ENCODE data around the gene PUSL1.

PUSL1 gene

DNA sequence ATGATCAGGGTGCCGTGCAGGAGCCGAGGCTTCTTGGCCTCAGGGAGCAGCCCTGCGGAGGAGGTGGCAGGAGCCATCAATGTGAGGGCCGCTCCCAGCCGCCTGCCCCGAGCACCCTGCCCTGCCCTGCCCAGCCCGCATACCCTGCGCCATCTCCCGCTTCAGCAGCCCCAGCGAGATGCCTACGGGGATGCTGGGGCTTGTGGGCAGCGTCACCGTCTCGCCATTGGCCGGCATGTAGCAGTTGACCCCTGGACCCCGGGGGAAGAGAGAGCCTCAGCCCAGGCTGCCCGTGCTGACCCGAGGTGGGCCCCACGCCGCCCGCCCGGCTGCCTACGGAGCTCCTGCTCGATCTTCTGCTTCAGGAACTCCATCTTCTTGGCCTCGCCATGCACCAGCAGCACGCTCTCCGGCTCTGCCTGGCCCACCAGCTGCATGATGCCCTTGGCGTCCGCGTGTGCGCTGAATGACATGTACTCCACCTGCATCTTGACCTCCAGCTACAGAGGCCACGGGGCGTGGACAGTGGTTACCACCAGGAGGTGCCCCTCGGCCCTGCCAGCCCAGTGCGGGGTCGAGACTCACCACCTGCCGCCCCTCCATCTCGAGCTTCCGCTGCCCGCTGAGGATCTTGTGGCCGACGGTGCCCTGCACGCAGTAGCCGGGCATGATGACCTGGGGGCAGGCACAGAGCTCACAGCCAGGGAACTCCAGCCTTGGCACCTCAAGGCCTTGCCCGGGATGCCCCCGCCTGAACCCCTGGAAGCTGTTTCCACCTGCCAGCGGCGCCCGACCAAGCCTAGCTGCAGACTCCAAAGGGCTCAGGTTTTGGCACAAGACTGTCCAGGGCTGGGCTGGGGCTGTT is 4.3 kb downstream of the PUSL1 start:
- no peak for TF ChIP-seq SIN3A (IDR thresholded peaks at IDR 0.05; ENCODE audit: borderline replicate concordance, insufficient read depth, low read length)
- no peak for TF ChIP-seq TAF1 (IDR thresholded peaks at IDR 0.05; ENCODE audit: borderline replicate concordance, insufficient read depth, low read length)
- no peak for TF ChIP-seq FOXP2 (optimal IDR thresholded peaks at IDR 0.05; ENCODE audit: borderline replicate concordance, extremely low read depth, extremely low read length, insufficient read depth)
- no peak; the same call in 1 of the 2 replicates for TF ChIP-seq POLR2AphosphoS5 (IDR thresholded peaks at IDR 0.05; ENCODE audit: low read depth, low read length)
- TF ChIP-seq REST (IDR thresholded peaks at IDR 0.05; ENCODE audit: insufficient read depth in 1 of 2, low read depth in 2 of 2, low read length in 2 of 2), result no peak

- TF ChIP-seq SIN3A (IDR thresholded peaks at IDR 0.05; ENCODE audit: borderline replicate concordance, insufficient read depth, low read length) (no peak), POLR2AphosphoS5 (IDR thresholded peaks at IDR 0.05; ENCODE audit: low read depth, low read length) (0 out of 2 replicates have a peak, but pooled peaks have one; percentile 10)
These were observed 5.3 kb downstream of the PUSL1 start for GRCh38 chr1:1313500-1314236.

DNA sequence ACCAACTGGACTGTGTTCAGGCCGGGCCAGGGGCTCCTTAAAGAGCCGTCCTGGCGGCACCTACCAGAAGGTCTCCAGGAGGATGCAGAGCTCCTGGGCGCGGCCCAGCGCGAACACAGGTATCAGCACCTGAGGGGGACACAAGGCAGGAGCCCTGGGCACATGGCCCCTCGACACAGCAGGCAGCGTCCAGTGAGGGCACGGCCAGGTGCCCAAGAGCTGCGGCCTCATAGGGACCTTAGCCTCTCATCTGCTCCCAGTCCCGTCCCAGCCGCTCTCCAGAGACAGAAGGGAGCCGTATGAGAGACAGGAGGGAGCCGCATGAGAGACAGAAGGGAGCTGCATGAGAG is 5.8 kb downstream of the PUSL1 start:
- TF ChIP-seq SIN3A (IDR thresholded peaks at IDR 0.05; ENCODE audit: borderline replicate concordance, insufficient read depth, low read length) (no peak), POLR2AphosphoS5 (IDR thresholded peaks at IDR 0.05; ENCODE audit: low read depth, low read length) (no peak), TAF1 (IDR thresholded peaks at IDR 0.05; ENCODE audit: borderline replicate concordance, insufficient read depth, low read length) (no peak), REST (IDR thresholded peaks at IDR 0.05; ENCODE audit: insufficient read depth in 1 of 2, low read depth in 2 of 2, low read length in 2 of 2) (no peak), FOXP2 (optimal IDR thresholded peaks at IDR 0.05; ENCODE audit: borderline replicate concordance, extremely low read depth, extremely low read length, insufficient read depth) (no peak)

GRCh38 chr1:1314678-1315335 is 6.4 kb downstream of the PUSL1 start:
- no peak for TF ChIP-seq FOXP2 (optimal IDR thresholded peaks at IDR 0.05; ENCODE audit: borderline replicate concordance, extremely low read depth, extremely low read length, insufficient read depth)
- TF ChIP-seq SIN3A (IDR thresholded peaks at IDR 0.05; ENCODE audit: borderline replicate concordance, insufficient read depth, low read length), result no peak
- TF ChIP-seq POLR2AphosphoS5 (IDR thresholded peaks at IDR 0.05; ENCODE audit: low read depth, low read length), result no peak
- no peak for TF ChIP-seq TAF1 (IDR thresholded peaks at IDR 0.05; ENCODE audit: borderline replicate concordance, insufficient read depth, low read length)
- no peak for TF ChIP-seq REST (IDR thresholded peaks at IDR 0.05; ENCODE audit: insufficient read depth in 1 of 2, low read depth in 2 of 2, low read length in 2 of 2)

DNA sequence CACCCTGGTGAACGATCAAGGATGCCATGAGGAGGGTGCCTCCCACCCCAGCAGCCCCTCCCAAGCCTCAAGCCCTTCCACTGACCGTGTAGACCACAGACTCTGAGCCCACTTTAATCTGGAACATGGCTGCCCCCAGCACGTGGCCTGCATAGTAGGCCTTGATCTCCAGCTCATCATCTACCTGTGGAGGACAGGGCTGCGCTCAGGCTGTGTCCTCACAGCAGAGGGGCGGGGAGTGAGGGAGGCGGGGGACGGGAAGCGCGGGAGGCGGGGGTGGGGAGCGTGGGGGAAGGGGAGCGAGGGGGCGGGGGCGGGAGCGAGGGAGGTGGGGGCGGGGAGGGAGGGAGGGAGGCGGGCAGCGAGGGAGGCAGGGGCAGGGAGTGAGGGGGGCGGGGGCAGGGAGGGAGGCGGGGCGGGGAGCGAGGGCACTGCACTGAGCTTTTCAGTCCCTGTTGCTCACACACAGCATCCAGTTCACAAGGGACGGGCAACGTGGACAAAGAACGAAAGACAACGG is 7.1 kb downstream of the PUSL1 start:
- no peak for TF ChIP-seq REST (IDR thresholded peaks at IDR 0.05; ENCODE audit: insufficient read depth in 1 of 2, low read depth in 2 of 2, low read length in 2 of 2)
- no peak for TF ChIP-seq SIN3A (IDR thresholded peaks at IDR 0.05; ENCODE audit: borderline replicate concordance, insufficient read depth, low read length)
- TF ChIP-seq FOXP2 (optimal IDR thresholded peaks at IDR 0.05; ENCODE audit: borderline replicate concordance, extremely low read depth, extremely low read length, insufficient read depth), result no peak
- no peak for TF ChIP-seq TAF1 (IDR thresholded peaks at IDR 0.05; ENCODE audit: borderline replicate concordance, insufficient read depth, low read length)
- TF ChIP-seq POLR2AphosphoS5 (IDR thresholded peaks at IDR 0.05; ENCODE audit: low read depth, low read length), result no peak
